Kidney epithelial cell (primary cell): ENCODE measurements around the gene MAGI3. TPM values are rescaled to one million over a fixed set of nuclear protein-coding genes. Genes with fewer than 3 reads are reported as not detected.
"Not testable (repeated sequence)": the region's sequence is repeated elsewhere in the genome, so short reads cannot be mapped to it uniquely, and the experiment has no call there.

Experiments
- DNase-seq: peaks from one replicate; pipeline ENCODE4 v3.0.0-alpha.2; 2010; ENCODE audit warnings: low read depth
- H3K27me3 ChIP-seq: 2 replicates; pipeline ENCODE4 v1.6.0; 2011; ENCODE audit warnings: low read length; ENCODE audit not compliant: control insufficient read depth, insufficient read depth
- H3K36me3 ChIP-seq: 2 replicates; pipeline ENCODE4 v1.5.1; 2011; ENCODE audit warnings: low read length; ENCODE audit not compliant: control insufficient read depth, insufficient read depth
- H3K4me3 ChIP-seq: 2 replicates; pipeline ENCODE4 v1.5.1; 2011; ENCODE audit warnings: low read depth, mild to moderate bottlenecking, control low read depth, low read length
- CTCF ChIP-seq: IDR thresholded peaks from 2 replicates; pipeline ENCODE4 v1.5.1; 2011; ENCODE audit warnings: mild to moderate bottlenecking, moderate library complexity, low read length, control low read depth, inconsistent platforms; ENCODE audit not compliant: insufficient read depth, poor library complexity, severe bottlenecking
- total RNA-seq: library from RNA; depleted of rRNA; stranded (reverse); fragments of >200 nt; gene quantifications from 2 replicates; pipeline ENCODE4 v1.2.3, GENCODE V29; 2015

The MAGI3 gene
- total RNA-seq, 1 donor from 2014 or later, result 3.7 TPM

- DNase-seq, result no peak
- Histone ChIP-seq H3K4me3 (no peak overlapping the region), H3K27me3 (no peaks in the 10 kb centered on the region), H3K36me3 (no peaks in the 10 kb centered on the region)
- TF ChIP-seq CTCF, result no peak
These were observed 177.1 kb downstream of the MAGI3 start for GRCh38 chr1:113567427-113567826.

GRCh38 chr1:113575744-113576260, 185.5 kb downstream of the MAGI3 start:
- H3K4me3 ChIP-seq, H3K27me3 ChIP-seq, H3K36me3 ChIP-seq, DNase-seq: not testable (repeated sequence)

- Histone ChIP-seq H3K4me3 (no peak overlapping the region), H3K36me3 (no peaks in the 10 kb centered on the region), H3K27me3 (no peaks in the 10 kb centered on the region)
- no peak for TF ChIP-seq CTCF
- DNase-seq, result no peak
These were observed 186.0 kb downstream of the MAGI3 start for GRCh38 chr1:113576271-113576670.

- Histone ChIP-seq H3K4me3 (no peak overlapping the region), H3K36me3 (no peaks in the 10 kb centered on the region), H3K27me3 (no peaks in the 10 kb centered on the region)
- no peak for DNase-seq
- no peak for TF ChIP-seq CTCF
These were observed 189.1 kb downstream of the MAGI3 start for GRCh38 chr1:113579256-113580018.

GRCh38 chr1:113581323-113581722, 191.0 kb downstream of the MAGI3 start:
- TF ChIP-seq CTCF, result no peak
- no peak for DNase-seq
- no peak overlapping the region for H3K4me3 ChIP-seq
- no peaks in the 10 kb centered on the region for H3K27me3 ChIP-seq
- H3K36me3 ChIP-seq, result no peaks in the 10 kb centered on the region

GRCh38 chr1:113582084-113582483, 191.8 kb downstream of the MAGI3 start:
- no peak for DNase-seq
- H3K4me3 ChIP-seq, result no peak overlapping the region
- H3K36me3 ChIP-seq, result no peaks in the 10 kb centered on the region
- no peaks in the 10 kb centered on the region for H3K27me3 ChIP-seq
- TF ChIP-seq CTCF, result no peak
